ENCODE measurements around the gene PRRC2B. TPM values are rescaled to one million over a fixed set of nuclear protein-coding genes. Genes with fewer than 3 reads are reported as not detected.

PRRC2B gene
- polyA plus RNA-seq, 1 donor, result 132 TPM

Other genes starting within 250 kb of the PRRC2B start
- 2.3 TPM for gene FAM78A, start 117.6 kb upstream of the PRRC2B start, polyA plus RNA-seq
- gene PLPP7, start 104.4 kb upstream of the PRRC2B start, polyA plus RNA-seq, result 1.1 TPM
- gene POMT1, start 108.8 kb downstream of the PRRC2B start, polyA plus RNA-seq, result 32.1 TPM
- 33.9 TPM for gene UCK1, start 137.2 kb downstream of the PRRC2B start, polyA plus RNA-seq
- 2.0 TPM for gene PRRT1B, start 151.4 kb downstream of the PRRC2B start, polyA plus RNA-seq